G401 (cell line): ENCODE data around the gene AP1S2. TPM values are rescaled to one million over a fixed set of nuclear protein-coding genes. Genes with fewer than 3 reads are reported as not detected.
"Not testable (repeated sequence)": the region's sequence is repeated elsewhere in the genome, so short reads cannot be mapped to it uniquely, and the experiment has no call there.

ENCODE experiments used
- DNase-seq: peaks from one replicate; pipeline ENCODE4 v3.0.0-alpha.2; 2015; ENCODE audit warnings: low spot score
- in situ Hi-C: cut with HindIII; loops from 2 replicates; pipeline ENCODE4 v1.10.0; 2016; ENCODE audit warnings: low sequenced_read_pairs, mixed read lengths
- total RNA-seq: library from RNA; depleted of rRNA; stranded (reverse); fragments of >200 nt; shearing (Covaris generic); gene quantifications from 2 replicates; pipeline ENCODE4 v1.2.3, GENCODE V29; 2014; rRNA removed

AP1S2 gene
- 2.4 and 3.9 TPM in 2 replicates for total RNA-seq

DNA sequence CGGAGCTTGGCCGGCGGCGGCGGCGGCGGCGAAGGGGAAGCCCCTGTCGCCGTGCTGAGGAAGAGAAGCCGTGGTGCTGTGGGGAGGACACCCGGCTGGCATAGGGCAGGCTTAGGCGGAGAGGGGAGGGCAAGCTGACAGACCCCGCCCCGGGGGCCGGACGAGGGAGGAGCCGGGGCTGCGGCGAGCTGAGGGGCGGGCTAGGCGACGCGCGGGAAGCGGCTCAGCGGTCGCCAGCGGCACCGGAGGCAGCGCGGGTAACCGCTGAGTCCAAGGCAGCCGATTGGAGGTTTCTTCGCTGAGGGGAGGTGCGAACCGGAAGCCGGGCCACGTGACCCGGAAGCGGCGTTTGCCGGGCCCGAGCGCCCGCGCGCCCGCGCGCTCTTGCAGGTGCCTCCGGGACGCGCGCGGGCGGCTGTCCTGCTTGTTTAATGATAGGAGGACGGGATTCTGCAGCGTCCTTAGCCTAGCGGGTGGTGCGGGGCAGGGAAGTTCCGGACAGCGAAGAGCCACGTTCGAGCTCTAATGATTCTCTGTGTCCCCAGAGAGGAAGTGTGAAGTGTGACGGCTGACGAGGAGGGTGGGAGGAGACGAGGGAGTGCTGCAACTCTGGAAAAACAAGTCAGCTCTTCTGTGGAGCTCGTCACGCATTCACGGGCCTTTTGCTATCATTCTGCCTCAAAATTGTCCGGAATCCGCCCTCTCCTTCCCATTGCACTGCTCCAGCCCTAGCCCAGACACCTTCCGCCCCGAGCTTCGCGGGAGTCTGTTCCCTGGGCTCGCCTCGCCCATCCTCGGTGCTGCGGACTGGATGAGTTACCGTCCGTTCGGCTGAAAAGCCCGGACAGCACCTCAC, at the start of gene AP1S2:
Gene AP1S2, minus strand, starts transcription at position 102 of the 856 bp plus-strand sequence. CDS start 2,289 bp downstream, outside the sequence.
- in situ Hi-C loops: no loop called here
- peak; percentile 94 for DNase-seq

DNA sequence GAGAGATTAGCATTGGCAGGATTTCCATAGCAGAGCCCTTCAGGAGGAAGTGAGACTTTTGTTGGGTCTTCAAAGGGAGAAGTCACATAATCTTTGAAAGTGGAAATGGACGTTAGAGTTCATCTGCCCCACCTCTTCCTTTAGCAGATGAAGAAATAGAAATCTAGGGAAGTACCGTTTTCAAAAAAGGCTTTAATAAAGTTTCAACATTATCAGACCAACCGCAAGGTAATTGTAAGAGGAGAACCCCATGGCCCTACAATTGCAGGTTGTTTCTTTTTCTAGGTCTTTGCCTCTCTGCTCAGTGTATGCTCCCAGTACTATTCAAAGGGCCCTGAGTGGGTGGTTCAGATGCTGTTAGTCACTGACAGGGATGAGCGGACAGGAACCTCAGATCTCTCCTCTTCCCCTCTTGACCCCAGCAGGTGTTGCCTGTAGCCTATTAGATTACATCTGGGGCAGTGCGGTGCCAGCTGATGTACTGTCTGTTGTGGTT, 48.6 kb upstream of the AP1S2 start:
- no peak for DNase-seq
- in situ Hi-C loops: no loop called here

DNA sequence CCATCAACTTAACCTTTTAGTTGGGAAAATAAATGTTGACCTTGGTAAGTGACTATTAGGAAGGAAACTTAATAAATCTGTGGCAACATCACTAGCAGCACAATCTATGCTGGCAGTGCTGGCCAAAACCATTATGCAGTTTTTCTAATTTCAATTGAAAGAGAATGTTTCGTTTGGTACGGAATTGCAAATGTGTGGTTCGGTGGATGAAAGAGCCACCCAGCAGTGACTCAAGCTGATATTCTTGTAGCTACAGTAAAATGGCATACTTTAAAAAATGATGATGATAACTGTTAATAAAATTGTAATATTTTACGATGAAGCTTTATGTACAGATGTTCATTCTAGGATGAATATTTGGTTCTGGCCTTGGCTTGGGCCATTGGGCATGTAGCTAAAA, 40.7 kb upstream of the AP1S2 start:
- DNase-seq: no peak
- in situ Hi-C loops: no loop called here

DNA sequence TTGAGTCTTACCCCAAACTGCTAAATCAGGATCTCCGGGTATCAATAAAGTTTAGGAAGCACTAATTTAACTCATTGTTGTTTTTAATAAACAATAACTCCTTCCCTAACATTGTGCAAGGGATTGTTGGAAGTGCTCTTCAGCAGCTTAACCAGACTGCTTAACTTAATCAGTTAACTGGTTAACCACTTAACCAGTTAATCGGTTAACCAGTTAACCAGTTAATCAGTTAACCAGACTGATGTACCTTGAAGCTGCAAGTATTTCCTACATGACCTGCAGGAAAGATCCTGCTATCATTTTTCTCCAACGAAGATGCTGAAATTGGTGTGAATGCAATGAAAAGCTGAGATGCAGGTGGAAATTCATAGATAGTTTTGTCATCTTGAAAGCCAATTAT, 40.1 kb upstream of the AP1S2 start:
- no peak for DNase-seq
- in situ Hi-C loops: no loop called here

DNA sequence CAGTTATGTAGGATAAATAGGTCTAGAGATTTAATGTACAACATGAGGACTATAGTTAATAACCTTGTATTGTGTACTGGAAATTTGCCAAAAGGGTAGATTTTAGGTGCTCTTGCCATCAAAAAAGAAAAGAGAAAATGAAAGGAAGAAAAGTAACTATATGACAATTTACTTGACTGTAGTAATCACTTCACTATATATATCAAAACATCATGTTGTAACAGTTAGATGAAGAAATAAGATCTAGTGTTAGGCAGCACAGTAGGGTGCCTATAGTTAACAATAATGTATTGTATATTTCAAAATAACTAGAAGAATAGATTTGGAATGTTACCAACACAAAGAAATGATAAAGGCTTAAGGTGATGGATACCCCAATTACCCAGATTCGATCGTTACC, 35.9 kb upstream of the AP1S2 start:
- in situ Hi-C loops: no loop called here
- DNase-seq: no peak

DNA sequence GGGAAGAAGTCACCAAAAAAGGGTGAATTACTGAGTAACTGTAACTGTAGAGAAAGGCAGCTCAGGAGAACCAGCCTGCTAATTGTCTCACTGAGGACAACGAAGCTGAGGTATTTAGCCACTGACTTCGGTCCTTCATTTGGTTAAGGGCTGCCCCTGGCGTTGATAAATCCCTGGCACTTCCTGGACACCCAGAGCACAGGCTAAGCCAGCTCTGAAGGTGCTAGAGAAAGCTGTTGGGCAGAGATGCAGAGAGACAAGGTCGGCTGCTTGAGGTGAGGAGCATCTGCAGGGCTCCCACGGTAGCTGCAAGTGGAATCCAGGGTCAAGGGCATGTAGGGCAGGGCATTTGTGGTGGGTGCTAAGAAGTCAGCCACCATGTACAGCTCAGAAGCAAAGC, 33.4 kb upstream of the AP1S2 start:
- DNase-seq: no peak
- in situ Hi-C loops: no loop called here

DNA sequence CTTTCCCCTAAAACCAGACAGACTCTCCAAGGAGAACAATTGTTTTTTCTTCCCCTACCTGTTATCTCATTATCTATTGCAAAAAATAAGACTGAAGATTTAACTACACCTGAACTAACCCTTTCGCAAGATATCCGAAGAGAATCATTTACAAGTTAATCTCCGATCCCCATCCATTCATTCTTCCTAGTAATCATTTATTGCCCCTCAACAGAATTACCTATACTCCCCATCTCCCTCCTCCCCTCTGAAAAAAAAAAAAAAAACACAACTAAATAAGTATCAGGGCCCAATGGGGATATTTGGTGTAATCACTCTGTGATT, 28.9 kb upstream of the AP1S2 start:
- DNase-seq: no peak
- in situ Hi-C loops: no loop called here

DNA sequence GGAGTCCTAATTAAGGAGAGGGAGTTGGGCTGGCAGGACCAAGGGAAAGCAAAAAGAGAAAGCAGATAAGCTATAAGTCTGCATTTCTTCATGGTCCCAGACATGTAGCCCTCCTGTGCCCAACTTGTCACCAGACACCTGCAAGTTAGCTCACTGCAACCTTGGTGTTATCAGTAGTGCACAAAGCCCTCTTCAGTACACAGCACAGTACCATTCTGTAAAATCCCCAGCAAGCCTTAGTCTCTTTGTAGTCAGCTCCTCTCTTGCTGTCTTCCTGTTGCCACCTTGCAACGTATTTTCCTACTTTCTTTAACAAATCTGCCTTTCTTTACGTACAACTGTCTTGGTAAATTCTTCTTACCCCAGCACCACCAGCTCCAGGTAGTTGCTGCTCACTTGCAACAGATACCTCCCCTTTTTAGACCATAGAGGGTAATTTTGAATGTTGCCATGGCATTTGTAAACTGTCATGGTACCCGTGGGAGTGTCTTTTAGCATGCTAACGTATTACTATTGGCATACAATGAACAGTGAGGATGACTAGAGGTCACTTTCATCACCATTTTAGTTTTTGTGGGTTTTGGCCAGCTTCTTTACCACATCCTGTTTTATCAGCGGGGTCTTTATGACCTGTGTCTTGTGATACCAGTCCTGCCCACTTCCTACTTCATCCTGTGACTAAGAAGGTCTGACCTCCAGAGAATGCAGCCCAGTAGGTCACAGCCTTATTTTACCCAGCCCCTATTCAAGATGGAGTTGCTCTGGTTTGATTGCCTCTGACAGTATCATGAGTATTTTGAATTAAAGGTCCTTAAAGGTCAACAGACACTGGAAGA, 28.3 kb upstream of the AP1S2 start:
- no peak for DNase-seq
- in situ Hi-C loops: no loop called here

DNA sequence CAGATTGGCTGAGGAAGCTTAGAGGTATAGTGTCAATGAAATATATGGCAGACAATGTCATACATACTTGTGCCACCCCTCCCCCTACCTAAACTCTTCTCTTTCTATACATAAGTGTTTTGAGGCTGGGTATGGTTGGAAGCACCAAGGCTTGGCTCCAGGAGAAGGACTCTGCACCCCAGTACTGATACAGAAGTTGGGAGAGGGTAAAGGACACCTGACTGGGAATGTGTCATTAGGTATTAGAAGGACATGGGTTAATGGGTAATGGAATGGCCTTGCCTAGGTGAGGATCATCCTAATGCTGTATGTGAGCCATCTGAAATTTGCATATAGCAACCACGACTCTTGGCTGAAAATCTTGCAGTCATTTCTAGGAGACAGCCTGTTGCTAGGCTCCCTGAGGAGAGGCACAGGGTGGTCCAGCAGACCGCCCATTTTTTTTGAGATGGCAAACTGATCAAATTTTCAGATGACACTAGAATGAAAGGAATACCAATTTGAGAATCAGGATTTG, 26.8 kb upstream of the AP1S2 start:
- in situ Hi-C loops: no loop called here
- no peak for DNase-seq

DNA sequence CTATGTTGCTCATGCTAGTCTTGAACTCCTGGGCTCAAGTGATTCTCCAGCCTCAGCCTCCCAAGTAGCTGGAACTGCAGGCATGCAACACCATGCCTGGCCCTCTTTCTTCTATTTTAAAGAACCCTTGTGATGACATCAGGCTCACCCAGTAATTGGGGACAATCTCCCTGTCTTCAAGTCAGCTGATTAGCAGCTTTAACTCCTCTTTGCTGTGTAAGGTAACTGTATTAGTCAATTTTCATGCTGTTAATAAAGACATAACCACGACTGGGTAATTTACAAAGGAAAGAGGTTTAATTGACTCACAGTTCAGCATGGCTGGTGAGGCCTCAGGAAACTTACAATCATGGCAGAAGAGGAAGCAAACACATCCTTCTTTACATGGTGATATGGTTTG, 23.3 kb upstream of the AP1S2 start:
- DNase-seq, in situ Hi-C loops: not testable (repeated sequence)

DNA sequence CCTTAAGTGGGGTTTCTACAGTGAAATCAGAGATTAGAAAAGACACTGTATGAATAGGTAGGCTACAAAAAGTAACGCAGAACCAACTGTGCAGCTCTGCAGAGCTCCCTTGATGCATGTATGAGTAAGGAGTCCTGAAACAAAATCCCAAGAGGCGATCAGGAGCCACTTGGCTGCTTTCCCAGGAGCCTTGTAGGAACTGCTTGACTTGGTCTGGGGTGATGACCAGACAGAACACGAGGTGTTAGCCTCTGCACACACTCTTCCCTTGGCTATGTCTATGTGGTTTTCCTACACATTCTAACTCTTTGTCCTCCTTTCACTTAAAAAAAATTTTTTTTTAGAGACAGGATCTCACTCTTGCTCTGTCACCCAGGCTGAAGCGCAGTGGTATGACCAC, 22.8 kb upstream of the AP1S2 start:
- DNase-seq: no peak
- in situ Hi-C loops: no loop called here

DNA sequence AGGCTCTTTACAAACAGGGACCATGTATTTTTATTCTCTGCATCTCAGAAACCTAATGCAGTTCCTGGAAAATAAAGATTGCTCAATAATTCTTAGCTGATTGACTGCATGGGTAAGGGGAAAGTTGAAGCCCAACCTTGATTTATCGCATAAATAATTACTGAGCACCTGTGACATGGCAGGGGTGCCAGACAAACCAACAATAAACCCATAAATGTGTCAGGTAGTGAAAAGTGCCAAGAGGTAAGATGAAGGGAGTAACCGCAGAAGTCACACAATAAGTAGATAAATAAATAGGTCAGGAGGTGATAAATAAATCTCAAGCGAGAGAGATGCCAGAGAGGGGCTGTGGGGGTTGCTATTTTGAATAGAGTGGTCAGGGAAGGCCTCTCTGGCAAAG, 20.1 kb upstream of the AP1S2 start:
- in situ Hi-C loops: no loop called here
- no peak for DNase-seq

DNA sequence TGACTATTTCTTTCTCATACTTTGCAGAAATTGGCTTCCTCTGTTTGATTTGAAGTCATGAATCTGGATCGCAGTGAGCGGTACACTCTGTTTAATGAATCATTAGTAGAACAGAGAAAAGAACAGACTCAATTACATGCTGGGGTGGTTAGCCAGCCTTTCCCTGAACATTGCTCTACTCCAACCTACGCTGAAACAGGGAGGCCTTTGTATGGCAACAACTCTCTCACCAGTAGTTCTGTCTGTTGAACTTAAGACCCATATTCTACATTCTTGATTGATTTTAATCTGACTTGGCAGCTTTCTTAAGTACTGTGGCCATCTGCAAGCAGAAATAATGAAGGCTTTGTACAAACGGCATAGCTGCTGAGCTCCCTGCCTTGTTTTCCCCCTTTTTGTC, 19.0 kb upstream of the AP1S2 start:
- no peak for DNase-seq
- in situ Hi-C loops: no loop called here

DNA sequence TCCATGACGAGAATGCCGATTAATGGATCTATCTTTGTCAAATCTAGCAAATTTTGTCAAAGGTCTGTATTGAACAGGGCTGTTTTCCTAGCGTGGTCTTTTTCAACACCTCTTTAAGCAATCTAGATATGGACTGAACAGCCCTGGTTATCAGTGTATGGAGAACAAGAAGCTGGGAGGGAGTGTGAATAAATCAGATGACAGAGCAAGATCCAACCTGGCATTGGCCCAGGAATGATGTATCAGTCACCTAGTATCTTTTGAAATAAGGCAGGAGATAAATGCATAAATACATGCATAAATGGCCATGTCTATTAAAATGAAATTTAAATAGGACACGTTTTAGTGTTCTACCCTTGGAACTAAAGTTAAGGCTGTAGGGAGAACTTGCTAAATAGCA, 15.7 kb upstream of the AP1S2 start:
- in situ Hi-C loops: no loop called here
- DNase-seq: no peak

DNA sequence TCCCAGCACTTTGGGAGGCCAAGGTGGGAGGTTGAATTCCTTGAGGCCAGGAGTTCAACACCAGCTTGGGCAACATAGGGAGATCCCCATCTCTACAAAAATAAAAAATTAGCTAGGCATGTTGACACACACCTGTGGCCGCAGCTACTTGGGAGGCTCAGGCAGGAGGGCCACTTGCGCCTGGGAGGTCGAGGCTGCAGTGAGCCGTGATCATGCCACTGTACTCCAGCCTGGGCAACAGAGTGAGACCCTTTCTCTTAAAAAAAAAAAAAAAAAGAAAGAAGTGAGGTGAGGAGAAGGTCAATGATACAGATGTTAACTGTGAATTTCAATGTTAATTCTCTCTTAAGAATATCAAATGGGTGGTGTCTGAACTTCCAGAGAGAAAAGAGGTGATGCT, 15.1 kb upstream of the AP1S2 start:
- DNase-seq: no peak
- in situ Hi-C loops: no loop called here

DNA sequence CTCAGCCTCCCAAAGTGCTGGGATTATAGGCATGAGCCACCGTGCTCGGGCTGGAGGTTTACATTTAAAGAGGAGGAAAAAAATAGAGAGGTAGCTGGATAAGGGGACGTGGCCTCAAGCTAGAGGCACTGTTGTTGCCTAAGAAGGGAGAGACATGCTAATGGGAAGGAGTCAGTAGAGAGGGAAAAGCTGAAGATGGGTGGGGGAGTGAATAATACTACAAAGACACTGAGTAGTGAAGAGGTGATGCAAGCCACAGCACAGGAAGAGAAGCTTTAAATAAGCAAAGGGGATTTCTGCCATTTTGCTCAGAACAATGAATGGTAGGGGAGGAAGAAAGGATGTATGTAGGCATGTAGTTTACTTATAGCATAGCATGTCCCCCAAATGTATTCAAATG, 11.5 kb upstream of the AP1S2 start:
- in situ Hi-C loops: no loop called here
- DNase-seq: no peak

DNA sequence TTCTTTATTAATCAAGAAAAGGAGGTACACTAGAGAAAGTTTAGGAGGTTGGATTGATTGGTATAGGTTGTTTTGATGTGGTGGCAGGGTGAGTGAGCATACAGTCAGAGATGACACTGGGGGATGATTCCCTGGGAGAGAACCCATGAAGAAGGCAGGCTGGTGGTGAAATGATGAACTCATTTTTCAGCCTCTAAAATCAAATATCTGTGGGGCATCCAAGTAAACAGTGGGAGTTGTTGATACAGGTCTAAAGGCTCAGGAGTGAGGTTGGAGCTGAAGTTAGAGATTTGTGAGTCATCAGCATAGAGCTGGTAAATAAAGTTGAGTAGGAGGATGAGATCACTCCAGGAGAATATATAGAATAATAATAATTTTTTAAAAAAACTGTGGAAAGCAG, 10.0 kb upstream of the AP1S2 start:
- no peak for DNase-seq
- in situ Hi-C loops: no loop called here

DNA sequence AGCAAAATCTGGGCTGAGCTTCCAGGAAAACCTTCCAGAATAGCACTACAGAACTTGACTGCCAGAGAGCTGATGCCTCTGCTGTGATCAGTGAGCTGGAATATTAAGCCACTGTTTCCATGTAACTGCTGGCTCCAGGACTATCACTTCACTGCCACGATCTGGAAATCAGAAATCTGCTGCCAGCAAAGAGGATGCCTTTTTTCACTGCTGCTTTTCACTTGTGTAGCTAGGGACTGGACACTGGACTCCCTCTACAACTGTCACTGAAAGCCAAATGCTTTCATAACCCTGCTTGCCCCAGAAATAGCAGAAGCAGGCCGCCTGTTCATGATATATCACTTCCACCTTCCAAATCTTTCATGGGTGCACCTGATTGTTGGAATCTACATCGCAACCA, 9.4 kb upstream of the AP1S2 start:
- in situ Hi-C loops: no loop called here
- DNase-seq: peak; percentile 86

DNA sequence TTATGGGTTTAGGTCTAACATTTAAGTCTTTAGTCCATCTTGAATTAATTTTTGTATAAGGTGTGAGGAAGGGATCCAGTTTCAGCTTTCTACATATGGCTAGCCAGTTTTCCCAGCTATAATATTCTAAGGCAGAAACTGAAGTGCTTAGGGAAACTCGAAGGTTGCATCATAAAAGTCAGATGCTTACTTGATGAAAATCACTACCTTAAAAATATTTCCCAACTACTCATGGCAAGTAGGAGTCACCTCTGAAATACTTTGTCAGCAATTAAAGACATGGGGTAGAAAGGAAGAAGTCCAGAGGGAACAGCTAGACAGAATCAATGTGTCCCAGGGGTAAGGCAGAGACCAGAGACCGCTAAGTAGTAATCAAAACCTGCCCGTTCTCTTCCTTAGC, 6.3 kb upstream of the AP1S2 start:
- DNase-seq: no peak

DNA sequence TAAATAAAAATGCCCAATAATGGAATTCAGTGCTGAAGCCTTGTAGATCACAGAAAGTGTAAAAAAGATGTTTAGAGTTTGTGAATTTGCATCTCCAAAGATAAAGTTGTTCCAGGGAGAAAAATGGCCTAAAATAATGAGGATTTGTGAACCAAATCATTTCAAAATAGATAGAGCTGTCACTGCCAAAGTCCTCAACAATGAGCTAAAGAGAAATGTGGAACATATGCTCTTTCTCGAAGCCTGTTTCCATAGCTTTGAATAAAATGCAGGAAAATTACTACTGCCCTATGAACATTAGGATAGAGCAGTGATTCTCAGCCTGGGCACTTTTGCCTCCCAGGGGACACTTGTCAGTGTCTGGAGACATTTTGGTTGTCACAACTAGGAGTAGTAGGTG, 3.4 kb upstream of the AP1S2 start:
- DNase-seq: no peak
- in situ Hi-C loops: no loop called here

More for the DNA sequence above, 6.3 kb upstream of the AP1S2 start:
- in situ Hi-C loops: no loop called here
